GM12891 (cell line): ENCODE measurements around the gene BLOC1S6.

Source experiments
- PAX5 ChIP-seq: IDR thresholded peaks from 2 replicates; pipeline ENCODE4 v1.6.1; 2011; ENCODE audit warnings: low read length, moderate library complexity, mild to moderate bottlenecking; ENCODE audit not compliant: insufficient read depth, severe bottlenecking
- POLR2A ChIP-seq: IDR thresholded peaks from 2 replicates; pipeline ENCODE4 v1.6.1; 2011; ENCODE audit warnings: low read depth, low read length, control low read depth
- POLR2AphosphoS5 ChIP-seq: IDR thresholded peaks from 2 replicates; pipeline ENCODE4 v1.6.1; 2011; ENCODE audit warnings: low read depth, low read length, control low read depth
- POU2F2 ChIP-seq: IDR thresholded peaks from 2 replicates; pipeline ENCODE4 v1.6.1; 2011; ENCODE audit warnings: low read depth, mild to moderate bottlenecking, control low read depth, low read length, moderate library complexity
- SPI1 ChIP-seq: IDR thresholded peaks from 2 replicates; pipeline ENCODE4 v1.6.1; 2011; ENCODE audit warnings: low read depth, low read length, control low read depth
- TAF1 ChIP-seq: IDR thresholded peaks from 2 replicates; pipeline ENCODE4 v1.6.1; 2011; ENCODE audit warnings: low read depth, low read length, control low read depth

GRCh38 chr15:45616901-45617323 is 29.7 kb downstream of the BLOC1S6 start:
- no peak for TF ChIP-seq POLR2A
- no peak for TF ChIP-seq PAX5
- TF ChIP-seq POLR2AphosphoS5: no peak
- TF ChIP-seq TAF1: no peak
- no peak for TF ChIP-seq SPI1
- no peak for TF ChIP-seq POU2F2
